BLaER1 treated with 17β-estradiol and CSF1 and Interleukin-3, amounts not matched to agents 10 nM and 100 nM (cell line): ENCODE data around the gene HES2.
A peak's percentile ranks its signal among the peaks of the same experiment; 100 is the strongest.

ENCODE experiments used
- H3K27ac ChIP-seq, 11 experiments: shearing (Covaris generic); formaldehyde crosslinking; 2 replicates each; pipeline ENCODE4 v1.8.1; 2022
- H3K27me3 ChIP-seq, 11 experiments: shearing (Covaris generic); formaldehyde crosslinking; 2 replicates each; pipeline ENCODE4 v1.8.1; 2022
- H3K36me3 ChIP-seq, 11 experiments: shearing (Covaris generic); formaldehyde crosslinking; 2 replicates each; pipeline ENCODE4 v1.8.1; 2022
- H3K4me1 ChIP-seq, 10 experiments: shearing (Covaris generic); formaldehyde crosslinking; 2 replicates each; pipeline ENCODE4 v1.8.1; 2022
- H3K4me2 ChIP-seq, 11 experiments: shearing (Covaris generic); formaldehyde crosslinking; 2 replicates each; pipeline ENCODE4 v1.8.1; 2022
- H3K4me3 ChIP-seq, 10 experiments: shearing (Covaris generic); formaldehyde crosslinking; 2 replicates each; pipeline ENCODE4 v1.8.1; 2022
- H3K9ac ChIP-seq, 11 experiments: shearing (Covaris generic); formaldehyde crosslinking; 2 replicates each; pipeline ENCODE4 v1.8.1; 2022
- H3K9me3 ChIP-seq, 11 experiments: shearing (Covaris generic); formaldehyde crosslinking; replicated peaks in 1 of 11; 2 replicates each; pipeline ENCODE4 v1.8.1; 2022
- H4K20me1 ChIP-seq, 11 experiments: shearing (Covaris generic); formaldehyde crosslinking; 2 replicates each; pipeline ENCODE4 v1.8.1; 2022
- Cebpa-rat ChIP-seq, 11 experiments: shearing (Covaris generic); IDR thresholded peaks; 2 replicates each; pipeline ENCODE4 v1.8.1; 2022

HES2 gene

DNA sequence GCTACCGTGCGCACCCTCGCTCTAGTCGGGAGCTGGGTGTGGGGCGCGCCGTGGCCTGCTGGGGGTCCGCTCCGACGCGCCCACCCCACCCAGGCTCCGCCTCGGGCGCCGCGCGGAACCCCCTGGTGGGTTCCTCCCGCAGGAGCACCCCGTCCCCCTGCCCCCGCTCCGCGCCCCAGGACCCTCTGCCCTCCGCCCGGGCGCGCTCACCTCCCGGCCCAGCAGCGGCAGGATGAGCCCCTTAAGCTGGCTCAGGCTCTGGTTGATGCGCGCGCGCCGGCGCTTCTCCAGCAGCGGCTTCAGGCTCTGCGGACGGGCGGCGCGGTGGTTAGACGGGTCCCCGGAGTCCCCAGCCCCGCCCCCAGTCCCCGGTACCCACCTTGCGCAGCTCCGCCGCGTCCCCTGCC is 319 bp downstream of the HES2 start:
- Histone ChIP-seq H3K27ac (no peak overlapping the region), H3K36me3 (no peaks in the 10 kb centered on the region), H3K4me3 (peak overlapping the region; percentile 51 to 70 (median 58)), H3K4me1 (peaks cover 51 to 71% (median 62%) of the 10 kb centered on the region in 10 experiments), H3K9ac (peak overlapping the region in 8 of 11 experiments; percentile 12 to 63 (median 55); a peak in 16 of 22 replicates), H4K20me1 (peaks cover 0 to 65% (median 40%) of the 10 kb centered on the region in 11 experiments; a peak in 17 of 22 replicates), H3K27me3 (peaks cover 79 to 98% (median 87%) of the 10 kb centered on the region in 11 experiments), H3K9me3 (no peaks in the 10 kb centered on the region), H3K4me2 (peak overlapping the region; percentile 82 to 100 (median 98))
- no peak for TF ChIP-seq Cebpa-rat (IDR thresholded peaks at IDR 0.05)

GRCh38 chr1:6418668-6419396 is 887 bp downstream of the HES2 start:
- no peaks in the 10 kb centered on the region for H3K9me3 ChIP-seq
- peak overlapping the region; percentile 82 to 100 (median 98) for H3K4me2 ChIP-seq
- no peak overlapping the region for H3K27ac ChIP-seq
- peak overlapping the region; percentile 51 to 70 (median 58); a peak in 19 of 20 replicates for H3K4me3 ChIP-seq
- peaks cover 46 to 65% (median 58%) of the 10 kb centered on the region in 10 experiments for H3K4me1 ChIP-seq
- no peaks in the 10 kb centered on the region for H3K36me3 ChIP-seq
- TF ChIP-seq Cebpa-rat (IDR thresholded peaks at IDR 0.05), result no peak
- peaks cover 74 to 92% (median 82%) of the 10 kb centered on the region in 11 experiments for H3K27me3 ChIP-seq
- H3K9ac ChIP-seq, result peak overlapping the region in 6 of 11 experiments; percentile 1 to 63 (median 58); a peak in 10 of 22 replicates
- peaks cover 0 to 60% (median 35%) of the 10 kb centered on the region in 11 experiments; a peak in 17 of 22 replicates for H4K20me1 ChIP-seq

- Histone ChIP-seq H3K9ac (peak overlapping the region in 1 of 11 experiments; percentile 61; a peak in 4 of 22 replicates), H3K4me1 (peaks cover 39 to 58% (median 51%) of the 10 kb centered on the region in 10 experiments), H3K27me3 (peaks cover 66 to 85% (median 74%) of the 10 kb centered on the region in 11 experiments), H4K20me1 (peaks cover 0 to 53% (median 29%) of the 10 kb centered on the region in 11 experiments; a peak in 16 of 22 replicates), H3K4me2 (peak overlapping the region in 10 of 11 experiments; percentile 82 to 100 (median 98); a peak in 18 of 22 replicates), H3K4me3 (peak overlapping the region in 4 of 10 experiments; percentile 55 to 70 (median 64); a peak in 6 of 20 replicates), H3K36me3 (no peaks in the 10 kb centered on the region), H3K9me3 (no peaks in the 10 kb centered on the region), H3K27ac (no peak overlapping the region)
- no peak for TF ChIP-seq Cebpa-rat (IDR thresholded peaks at IDR 0.05)
These were observed 1.6 kb downstream of the HES2 start for GRCh38 chr1:6417961-6418667.

- Histone ChIP-seq H3K36me3 (no peaks in the 10 kb centered on the region), H3K4me1 (peaks cover 35 to 50% (median 45%) of the 10 kb centered on the region in 10 experiments), H3K9ac (no peak overlapping the region), H3K4me3 (no peak overlapping the region), H3K27me3 (peaks cover 55 to 73% (median 62%) of the 10 kb centered on the region in 11 experiments), H4K20me1 (peaks cover 0 to 40% (median 27%) of the 10 kb centered on the region in 11 experiments; a peak in 16 of 22 replicates), H3K9me3 (no peaks in the 10 kb centered on the region), H3K27ac (no peak overlapping the region), H3K4me2 (no peak overlapping the region)
- TF ChIP-seq Cebpa-rat (IDR thresholded peaks at IDR 0.05), result no peak
These were observed 2.8 kb downstream of the HES2 start for GRCh38 chr1:6416906-6417305.

- no peak overlapping the region for H3K9ac ChIP-seq
- peaks cover 33 to 45% (median 39%) of the 10 kb centered on the region in 10 experiments for H3K4me1 ChIP-seq
- no peaks in the 10 kb centered on the region for H3K36me3 ChIP-seq
- no peak overlapping the region for H3K4me2 ChIP-seq
- TF ChIP-seq Cebpa-rat (IDR thresholded peaks at IDR 0.05), result no peak
- no peaks in the 10 kb centered on the region for H3K9me3 ChIP-seq
- H3K4me3 ChIP-seq, result no peak overlapping the region
- peaks cover 0 to 34% (median 25%) of the 10 kb centered on the region in 11 experiments; a peak in 16 of 22 replicates for H4K20me1 ChIP-seq
- peaks cover 49 to 67% (median 56%) of the 10 kb centered on the region in 11 experiments for H3K27me3 ChIP-seq
- H3K27ac ChIP-seq, result no peak overlapping the region
These were observed 3.4 kb downstream of the HES2 start for GRCh38 chr1:6416295-6416656.

GRCh38 chr1:6414881-6415626 is 4.7 kb downstream of the HES2 start:
- H3K36me3 ChIP-seq, result no peaks in the 10 kb centered on the region
- H3K4me3 ChIP-seq, result no peak overlapping the region
- 0 out of 22 replicates have a peak overlapping the region, but pooled peaks of 1 of the 11 experiments have one; percentile 42 for H3K9ac ChIP-seq
- peak in 4 of 11 experiments; percentile 9 to 77 (median 34); a peak in 4 of 22 replicates for TF ChIP-seq Cebpa-rat (IDR thresholded peaks at IDR 0.05)
- H4K20me1 ChIP-seq, result peaks cover 0 to 22% (median 15%) of the 10 kb centered on the region in 11 experiments; a peak in 16 of 22 replicates
- H3K4me1 ChIP-seq, result peaks cover 23 to 41% (median 28%) of the 10 kb centered on the region in 10 experiments
- H3K9me3 ChIP-seq, result no peaks in the 10 kb centered on the region
- H3K27me3 ChIP-seq, result peaks cover 36 to 55% (median 44%) of the 10 kb centered on the region in 11 experiments
- H3K27ac ChIP-seq, result no peak overlapping the region
- peak overlapping the region; percentile 7 to 57 (median 43); a peak in 18 of 22 replicates for H3K4me2 ChIP-seq

- peak overlapping the region; percentile 7 to 57 (median 43); a peak in 18 of 22 replicates for H3K4me2 ChIP-seq
- 0 out of 22 replicates have a peak overlapping the region, but pooled peaks of 1 of the 11 experiments have one; percentile 42 for H3K9ac ChIP-seq
- H3K36me3 ChIP-seq, result no peaks in the 10 kb centered on the region
- peaks cover 0 to 21% (median 15%) of the 10 kb centered on the region in 11 experiments; a peak in 15 of 22 replicates for H4K20me1 ChIP-seq
- H3K4me3 ChIP-seq, result no peak overlapping the region
- H3K4me1 ChIP-seq, result peaks cover 21 to 35% (median 24%) of the 10 kb centered on the region in 10 experiments
- H3K27ac ChIP-seq, result no peak overlapping the region
- no peaks in the 10 kb centered on the region for H3K9me3 ChIP-seq
- H3K27me3 ChIP-seq, result peaks cover 30 to 48% (median 38%) of the 10 kb centered on the region in 11 experiments
- no peak for TF ChIP-seq Cebpa-rat (IDR thresholded peaks at IDR 0.05)
These were observed 5.3 kb downstream of the HES2 start for GRCh38 chr1:6414443-6414844.

GRCh38 chr1:6412896-6413295 is 6.8 kb downstream of the HES2 start:
- H3K27ac ChIP-seq, result no peak overlapping the region
- H3K27me3 ChIP-seq, result peaks cover 15 to 33% (median 22%) of the 10 kb centered on the region in 11 experiments

More at GRCh38 chr1:6412896-6413295, 6.8 kb downstream of the HES2 start:
- Histone ChIP-seq H3K4me2 (no peak overlapping the region), H4K20me1 (peaks cover 0 to 7% (median 1%) of the 10 kb centered on the region in 11 experiments; a peak in 5 of 22 replicates), H3K4me3 (no peak overlapping the region), H3K9ac (no peak overlapping the region), H3K4me1 (peaks cover 8 to 19% (median 11%) of the 10 kb centered on the region in 10 experiments), H3K9me3 (no peaks in the 10 kb centered on the region), H3K36me3 (no peaks in the 10 kb centered on the region)
- TF ChIP-seq Cebpa-rat (IDR thresholded peaks at IDR 0.05), result no peak
